IMR-90 (cell line): ENCODE measurements around the gene TFPI. TPM values are rescaled to one million over a fixed set of nuclear protein-coding genes. Genes with fewer than 3 reads are reported as not detected.

Experiments
- ATAC-seq: fragments of 200-7000 bp; cut with Tn5 transposase; 2 replicates; pipeline ENCODE4 v1.9.1; 2020; ENCODE audit warnings: low read depth, mild to moderate bottlenecking, moderate library complexity
- BruUV-seq: library from RNA; stranded (reverse); fragments of 400-500 nt; replicated peaks from 2 replicates; lab custom pipeline; 2021; lab: Mats Ljungman, UMichigan
- CTCF ChIA-PET: fragments of 300-600 bp; formaldehyde crosslinking; extraction: SDS; loops from one replicate; lab custom pipeline; 2021; ENCODE audit warnings: antibody characterized with exemption; lab: Yijun Ruan, JAX
- POLR2A ChIA-PET: fragments of 300-600 bp; sonication (Branson Sonifier 250); formaldehyde crosslinking; loops from one replicate; lab custom pipeline; 2022; ENCODE audit warnings: antibody characterized with exemption; ENCODE audit not compliant: unreplicated experiment; lab: Charles Lee
- DNase-seq: peaks from one replicate; pipeline ENCODE4 v3.0.0; 2013
- H2AFZ ChIP-seq: replicated peaks from 2 replicates; pipeline ENCODE3; 2013; ENCODE audit warnings: low read length, mild to moderate bottlenecking; ENCODE audit not compliant: poor library complexity
- H2AK5ac ChIP-seq: 2 replicates; pipeline ENCODE4 v1.6.1; 2013; ENCODE audit warnings: low read depth, low read length, inconsistent platforms
- H2AK9ac ChIP-seq: replicated peaks from 2 replicates; pipeline ENCODE3; 2013; ENCODE audit warnings: mild to moderate bottlenecking, low read depth, low read length, moderate library complexity; ENCODE audit not compliant: poor library complexity
- H2BK120ac ChIP-seq: 2 replicates; pipeline ENCODE4 v1.6.1; 2013; ENCODE audit warnings: low read depth, low read length, inconsistent platforms
- H2BK15ac ChIP-seq: 3 replicates; pipeline ENCODE4 v1.6.1; 2013; ENCODE audit warnings: low read depth, low read length, inconsistent platforms
- H2BK20ac ChIP-seq: 2 replicates; pipeline ENCODE4 v1.6.1; 2013; ENCODE audit warnings: low read depth, mild to moderate bottlenecking, inconsistent platforms, low read length, moderate library complexity
- H2BK5ac ChIP-seq: 2 replicates; pipeline ENCODE4 v1.6.1; 2013; ENCODE audit warnings: mild to moderate bottlenecking, low read depth, low read length, inconsistent platforms; ENCODE audit not compliant: poor library complexity, severe bottlenecking
- H3K14ac ChIP-seq: replicated peaks from 2 replicates; pipeline ENCODE4 v1.6.1; 2013; ENCODE audit warnings: low read depth, low read length, inconsistent platforms
- H3K18ac ChIP-seq: 2 replicates; pipeline ENCODE4 v1.6.1; 2013; ENCODE audit warnings: low read depth, low read length, control low read depth
- H3K23ac ChIP-seq: 2 replicates; pipeline ENCODE4 v1.6.1; 2013; ENCODE audit warnings: low read depth, low read length, inconsistent platforms
- H3K27ac ChIP-seq: 2 replicates; pipeline ENCODE4 v1.5.1; 2013; ENCODE audit warnings: mild to moderate bottlenecking, control low read depth, low read length; ENCODE audit not compliant: insufficient read depth
- H3K27me3 ChIP-seq: 2 replicates; pipeline ENCODE4 v1.6.1; 2013; ENCODE audit warnings: low read length; ENCODE audit not compliant: control insufficient read depth, insufficient read depth
- H3K36me3 ChIP-seq: 2 replicates; pipeline ENCODE4 v1.6.1; 2013; ENCODE audit warnings: low read length, mixed read lengths; ENCODE audit not compliant: control insufficient read depth, insufficient read depth
- H3K4ac ChIP-seq: 2 replicates; pipeline ENCODE4 v1.6.1; 2013; ENCODE audit warnings: low read depth, low read length, inconsistent platforms
- H3K4me1 ChIP-seq: 2 replicates; pipeline ENCODE4 v1.6.1; 2013; ENCODE audit warnings: low read length, mixed read lengths; ENCODE audit not compliant: control insufficient read depth, insufficient read depth
- H3K4me2 ChIP-seq: 2 replicates; pipeline ENCODE4 v1.6.1; 2013; ENCODE audit warnings: low read depth, mild to moderate bottlenecking, control low read depth, low read length, moderate library complexity
- H3K4me3 ChIP-seq: 2 replicates; pipeline ENCODE4 v1.5.1; 2013; ENCODE audit warnings: low read depth, mild to moderate bottlenecking, control low read depth, low read length, moderate library complexity; ENCODE audit not compliant: insufficient read depth
- H3K56ac ChIP-seq: 2 replicates; pipeline ENCODE4 v1.6.1; 2013; ENCODE audit warnings: low read length, inconsistent platforms; ENCODE audit not compliant: insufficient read depth; ENCODE audit errors: extremely low read depth
- H3K79me1 ChIP-seq, 2 experiments: 2 replicates each; pipeline ENCODE4 v1.6.1; 2013; ENCODE audit warnings: low read length in 2 of 2, inconsistent platforms in 1 of 2, low read depth in 1 of 2
- H3K9ac ChIP-seq: 2 replicates; pipeline ENCODE4 v1.6.1; 2013; ENCODE audit warnings: low read depth, low read length, control low read depth
- H3K9me1 ChIP-seq: 2 replicates; pipeline ENCODE4 v1.6.1; 2013; ENCODE audit warnings: low read length, inconsistent platforms; ENCODE audit not compliant: insufficient read depth
- H3K9me3 ChIP-seq: 2 replicates; pipeline ENCODE4 v1.6.1; 2013; ENCODE audit warnings: low read length; ENCODE audit not compliant: control insufficient read depth, insufficient read depth
- H4K20me1 ChIP-seq: 2 replicates; pipeline ENCODE4 v1.6.1; 2013; ENCODE audit warnings: low read length, inconsistent platforms; ENCODE audit not compliant: insufficient read depth
- H4K5ac ChIP-seq: 2 replicates; pipeline ENCODE4 v1.6.1; 2013; ENCODE audit warnings: mild to moderate bottlenecking, low read depth, low read length, control low read depth
- H4K8ac ChIP-seq, 2 experiments: 2 replicates each; pipeline ENCODE4 v1.6.1; 2013; ENCODE audit warnings: low read depth in 2 of 2, low read length in 2 of 2, control low read depth in 1 of 2, inconsistent platforms in 1 of 2
- H4K91ac ChIP-seq: 2 replicates; pipeline ENCODE4 v1.6.1; 2013; ENCODE audit warnings: low read depth, low read length, inconsistent platforms; ENCODE audit not compliant: insufficient read depth
- MAFK ChIP-seq: IDR thresholded peaks from 2 replicates; pipeline ENCODE4 v1.6.1; 2012; ENCODE audit warnings: low read depth, low read length, improper control_type of control experiment
- RAD21 ChIP-seq: IDR thresholded peaks from 2 replicates; pipeline ENCODE4 v1.6.1; 2012; ENCODE audit warnings: low read length, improper control_type of control experiment
- dilution Hi-C: fragments of 300-500 bp; cut with HindIII; formaldehyde crosslinking; loops from one replicate; pipeline ENCODE4 v1.14.3; 2018; ENCODE audit warnings: low sequenced_read_pairs; ENCODE audit not compliant: unreplicated experiment
- in situ Hi-C: fragments of 300-500 bp; cut with MboI; formaldehyde crosslinking; loops from 3 replicates; pipeline ENCODE4 v1.14.3; 2019; ENCODE audit warnings: low sequenced_read_pairs, inconsistent platforms, mixed read lengths
- intact Hi-C: fragments of 100-400 bp; cut with micrococcal nuclease; formaldehyde crosslinking; loops from 2 replicates; pipeline ENCODE4 v1.10.0; 2022
- polyA plus RNA-seq, 3 experiments: library from polyadenylated mRNA; depleted of rRNA; stranded (reverse); fragments of >200 nt; gene quantifications; 2 replicates each; pipeline ENCODE4 v1.2.3, GENCODE V29; 2012; ENCODE audit warnings: low replicate concordance in 1 of 3
- total RNA-seq: library from RNA; depleted of rRNA; stranded (reverse); fragments of >200 nt; gene quantifications from 2 replicates; pipeline ENCODE4 v1.2.3, GENCODE V29; 2012

The TFPI gene
- total and polyA plus RNA-seq, 2 of the 4 experiments (the other 2 are of a cell fraction), result 33.9 to 83.0 TPM

GRCh38 chr2:187469538-187469937, 84.7 kb downstream of the TFPI start:
- 0 out of 2 replicates have a peak, but pooled peaks cover 1% of the 10 kb centered on the region for H3K4me1 ChIP-seq
- ChIA-PET CTCF (no interaction called here), POLR2A (no interaction called here)
- no peak overlapping the region for H3K27ac ChIP-seq
- no peak overlapping the region for H3K23ac ChIP-seq
- in situ Hi-C loops (loop anchor here (25.0 kb wide), 1 partner anchor 957 kb away; no protein-coding TSS in a partner anchor), dilution Hi-C loops (no loop called here), intact Hi-C loops (no loop called here)
- BruUV-seq, result no TSS peak
- no peaks in the 10 kb centered on the region for H3K27me3 ChIP-seq
- no peak overlapping the region for H2AK9ac ChIP-seq
- H3K9me1 ChIP-seq, result peaks cover 2% of the 10 kb centered on the region; the same call in 1 of the 2 replicates
- no peak overlapping the region for H3K18ac ChIP-seq
- H2AK5ac ChIP-seq, result no peak overlapping the region
- ATAC-seq (no peak), DNase-seq (no peak)
- H3K56ac ChIP-seq, result no peak overlapping the region
- H2AFZ ChIP-seq, result no peak overlapping the region
- 0 out of 4 replicates have a peak, but pooled peaks cover 0 to 6% of the 10 kb centered on the region in 2 experiments for H3K79me1 ChIP-seq
- no peak overlapping the region for H4K8ac ChIP-seq
- H4K91ac ChIP-seq, result no peak overlapping the region
- H4K20me1 ChIP-seq, result no peaks in the 10 kb centered on the region
- peaks cover 17% of the 10 kb centered on the region for H3K36me3 ChIP-seq
- H3K4me2 ChIP-seq, result no peak overlapping the region
- no peak overlapping the region for H3K4ac ChIP-seq
- H4K5ac ChIP-seq, result no peak overlapping the region
- H2BK120ac ChIP-seq, result no peak overlapping the region
- H3K9ac ChIP-seq, result no peak overlapping the region
- H3K4me3 ChIP-seq, result no peak overlapping the region
- TF ChIP-seq MAFK (no peak), RAD21 (no peak)
- H2BK20ac ChIP-seq, result no peak overlapping the region
- H3K9me3 ChIP-seq, result no peaks in the 10 kb centered on the region
- H2BK5ac ChIP-seq, result no peak overlapping the region
- no peak overlapping the region for H3K14ac ChIP-seq
- H2BK15ac ChIP-seq, result no peak overlapping the region
